ENCODE data around the gene CRYAA. TPM values are rescaled to one million over a fixed set of nuclear protein-coding genes. Genes with fewer than 3 reads are reported as not detected.
"Not testable (repeated sequence)": the region's sequence is repeated elsewhere in the genome, so short reads cannot be mapped to it uniquely, and the experiment has no call there.

The CRYAA gene
- total RNA-seq, result 10 to 100 TPM in 2 of 6 experiments, under 1 TPM in 2, not detected in 2; 0.80 to 17.2 (median 5.7) TPM
- long read RNA-seq, partial matches to known transcripts, result 0 of 3 reads
- long read RNA-seq, other reads (novel, unspliced or antisense), result 1 of 3 reads

DNA sequence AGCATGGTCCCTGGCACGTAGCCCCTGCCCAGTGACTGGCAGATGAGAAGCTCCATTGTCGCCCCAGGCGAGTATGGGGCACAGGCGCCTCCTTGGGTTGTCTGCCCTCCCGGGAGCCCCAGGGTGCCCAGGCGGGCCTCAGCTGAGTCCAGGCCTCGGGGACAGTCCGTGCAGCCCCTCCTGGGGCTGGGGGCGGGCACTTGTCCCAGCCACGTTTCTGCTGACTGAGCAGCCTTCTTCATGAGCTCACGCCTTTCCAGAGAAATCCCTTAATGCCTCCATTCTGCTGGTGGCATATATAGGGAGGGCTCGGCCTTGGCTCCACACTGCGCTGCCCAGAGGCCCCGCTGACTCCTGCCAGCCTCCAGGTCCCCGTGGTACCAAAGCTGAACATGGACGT is at the start of gene CRYAA:
CRYAA (plus strand) TSS at position 301 of the 400 bp plus-strand sequence; CDS start at position 393, 92 bp downstream.
- H3K4me3 ChIP-seq; H3K27ac ChIP-seq; DNase-seq; ATAC-seq; H3K36me3 ChIP-seq; H3K9me3 ChIP-seq; intact Hi-C loops (cut with DNase I); H3K27me3 ChIP-seq; H3K4me1 ChIP-seq: not testable (repeated sequence)
- no CpG with 5 or more reads among the region's 16 CpGs for WGBS (ENCODE audit: insufficient coverage, low coverage, low lambda C conversion rate, missing lambda C conversion rate)

DNA sequence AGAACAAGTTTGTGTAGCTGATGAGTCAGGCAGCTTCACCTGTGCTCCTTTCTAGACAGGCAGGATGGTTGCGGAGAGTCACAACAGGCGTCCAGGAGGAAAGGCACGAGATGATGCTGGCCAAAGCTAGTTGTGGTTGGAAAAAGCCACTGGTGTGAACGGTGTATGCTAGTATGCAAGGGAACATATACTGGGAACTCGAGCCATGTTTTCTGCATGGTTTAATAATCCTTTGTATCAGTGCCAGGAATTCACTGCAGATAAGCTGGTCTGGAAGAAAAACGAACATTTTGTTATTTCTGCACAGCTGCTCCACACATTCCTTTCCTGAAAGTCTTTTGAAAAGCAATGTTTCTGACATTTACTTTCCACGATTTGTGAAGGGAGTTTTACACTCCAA is 38.7 kb upstream of the CRYAA start:
- WGBS (ENCODE audit: insufficient coverage, low coverage, low lambda C conversion rate, missing lambda C conversion rate), result no CpG with 5 or more reads among the region's 7 CpGs
- DNase-seq; ATAC-seq; H3K4me3 ChIP-seq; intact Hi-C loops (cut with DNase I); H3K4me1 ChIP-seq; H3K27me3 ChIP-seq; H3K9me3 ChIP-seq; H3K27ac ChIP-seq; H3K36me3 ChIP-seq: not testable (repeated sequence)

- H3K9me3 ChIP-seq; DNase-seq; H3K36me3 ChIP-seq; H3K27ac ChIP-seq; H3K4me3 ChIP-seq; H3K4me1 ChIP-seq; intact Hi-C loops (cut with DNase I); H3K27me3 ChIP-seq; ATAC-seq: not testable (repeated sequence)
- whole genome bisulfite sequencing (ENCODE audit: insufficient coverage, low coverage, low lambda C conversion rate, missing lambda C conversion rate), result no CpG with 5 or more reads among the region's 10 CpGs
These were observed 34.3 kb upstream of the CRYAA start for GRCh38 chr21:43134520-43134919.

DNA sequence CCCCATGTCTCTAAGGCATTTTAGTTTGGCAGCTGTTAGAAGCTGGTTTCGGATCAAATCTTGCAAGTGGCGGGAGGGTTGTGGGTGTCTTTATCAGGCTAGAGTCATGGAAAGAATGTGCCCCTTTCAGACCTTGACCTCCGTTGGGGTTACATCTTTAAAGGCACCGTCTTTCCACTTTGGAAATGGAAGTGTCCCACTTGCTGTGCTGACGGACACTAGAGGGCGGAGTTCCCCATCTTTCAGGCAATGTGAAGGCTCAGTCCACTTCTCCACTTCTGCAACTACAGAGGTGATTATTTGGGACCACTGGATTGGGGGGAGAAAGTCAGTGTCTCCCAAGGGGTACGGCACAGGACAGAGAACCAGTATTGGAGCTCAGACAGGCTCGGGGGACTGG is 29.9 kb upstream of the CRYAA start:
- H3K4me3 ChIP-seq; H3K27ac ChIP-seq; intact Hi-C loops (cut with DNase I); DNase-seq; H3K4me1 ChIP-seq; H3K36me3 ChIP-seq; H3K9me3 ChIP-seq; H3K27me3 ChIP-seq: not testable (repeated sequence)
- ATAC-seq, result peak; percentile 74 to 91 (median 82)
- no CpG with 5 or more reads among the region's 8 CpGs for WGBS (ENCODE audit: insufficient coverage, low coverage, low lambda C conversion rate, missing lambda C conversion rate)
- TF ChIP-seq, protein P1, sequence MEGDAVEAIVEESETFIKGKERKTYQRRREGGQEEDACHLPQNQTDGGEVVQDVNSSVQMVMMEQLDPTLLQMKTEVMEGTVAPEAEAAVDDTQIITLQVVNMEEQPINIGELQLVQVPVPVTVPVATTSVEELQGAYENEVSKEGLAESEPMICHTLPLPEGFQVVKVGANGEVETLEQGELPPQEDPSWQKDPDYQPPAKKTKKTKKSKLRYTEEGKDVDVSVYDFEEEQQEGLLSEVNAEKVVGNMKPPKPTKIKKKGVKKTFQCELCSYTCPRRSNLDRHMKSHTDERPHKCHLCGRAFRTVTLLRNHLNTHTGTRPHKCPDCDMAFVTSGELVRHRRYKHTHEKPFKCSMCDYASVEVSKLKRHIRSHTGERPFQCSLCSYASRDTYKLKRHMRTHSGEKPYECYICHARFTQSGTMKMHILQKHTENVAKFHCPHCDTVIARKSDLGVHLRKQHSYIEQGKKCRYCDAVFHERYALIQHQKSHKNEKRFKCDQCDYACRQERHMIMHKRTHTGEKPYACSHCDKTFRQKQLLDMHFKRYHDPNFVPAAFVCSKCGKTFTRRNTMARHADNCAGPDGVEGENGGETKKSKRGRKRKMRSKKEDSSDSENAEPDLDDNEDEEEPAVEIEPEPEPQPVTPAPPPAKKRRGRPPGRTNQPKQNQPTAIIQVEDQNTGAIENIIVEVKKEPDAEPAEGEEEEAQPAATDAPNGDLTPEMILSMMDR (IDR thresholded peaks at IDR 0.05), result peak in 1 of 4 donors; percentile 12

DNA sequence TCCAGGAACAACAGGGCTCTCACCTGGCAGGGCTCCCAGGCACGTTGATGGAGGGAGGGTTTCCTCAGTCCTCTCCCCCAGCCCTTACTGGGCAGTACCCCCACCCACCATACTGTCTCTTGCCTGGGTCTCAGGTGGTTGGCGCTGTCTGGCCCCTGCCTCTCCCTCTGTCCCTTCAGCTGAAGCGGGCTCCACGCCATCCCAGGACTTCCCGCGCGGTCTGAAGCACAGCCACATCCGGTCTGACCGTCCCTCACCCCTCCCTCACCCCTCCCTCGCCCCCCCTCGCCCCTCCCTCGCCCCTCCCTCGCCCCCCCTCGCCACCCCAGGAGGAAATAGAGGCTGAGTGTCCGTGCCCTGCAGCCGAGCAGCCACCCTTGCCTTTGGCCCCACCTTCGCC is 27.4 kb upstream of the CRYAA start:
- H3K36me3 ChIP-seq; H3K27me3 ChIP-seq; intact Hi-C loops (cut with DNase I); ATAC-seq; H3K4me3 ChIP-seq; H3K27ac ChIP-seq; DNase-seq; H3K4me1 ChIP-seq; H3K9me3 ChIP-seq: not testable (repeated sequence)
- WGBS (ENCODE audit: insufficient coverage, low coverage, low lambda C conversion rate, missing lambda C conversion rate), result no CpG with 5 or more reads among the region's 17 CpGs

- H3K27me3 ChIP-seq; H3K4me3 ChIP-seq; H3K36me3 ChIP-seq; H3K27ac ChIP-seq; intact Hi-C loops (cut with DNase I); H3K9me3 ChIP-seq; DNase-seq; H3K4me1 ChIP-seq: not testable (repeated sequence)
- peak in 3 of 4 donors; percentile 50 to 82 (median 75) for ATAC-seq
- no CpG with 5 or more reads among the region's 12 CpGs for WGBS (ENCODE audit: insufficient coverage, low coverage, low lambda C conversion rate, missing lambda C conversion rate)
These were observed 22.2 kb upstream of the CRYAA start for GRCh38 chr21:43146637-43147036.

DNA sequence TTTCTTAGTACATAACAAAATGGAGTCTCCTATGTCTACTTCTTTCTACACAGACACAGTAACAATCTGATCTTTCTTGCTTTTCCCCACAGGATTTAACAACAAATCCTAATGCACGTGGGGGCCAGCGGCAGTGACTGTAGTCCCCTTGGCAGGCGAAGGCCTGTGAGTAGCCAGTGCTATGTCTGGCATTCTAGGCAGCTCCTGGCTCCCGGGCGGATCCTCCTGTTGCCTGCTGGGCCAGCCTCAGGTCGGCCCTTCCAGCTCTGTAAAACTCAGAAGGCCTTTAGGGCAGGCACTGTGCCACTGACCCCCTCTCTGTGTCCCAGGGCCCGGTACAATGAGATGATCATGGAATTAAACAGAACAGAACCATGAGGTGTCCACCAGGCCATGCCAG is 20.8 kb upstream of the CRYAA start:
- WGBS (ENCODE audit: insufficient coverage, low coverage, low lambda C conversion rate, missing lambda C conversion rate), result no CpG with 5 or more reads among the region's 7 CpGs
- DNase-seq; H3K27me3 ChIP-seq; H3K4me1 ChIP-seq; H3K27ac ChIP-seq; H3K4me3 ChIP-seq; H3K9me3 ChIP-seq; H3K36me3 ChIP-seq; ATAC-seq; intact Hi-C loops (cut with DNase I): not testable (repeated sequence)

DNA sequence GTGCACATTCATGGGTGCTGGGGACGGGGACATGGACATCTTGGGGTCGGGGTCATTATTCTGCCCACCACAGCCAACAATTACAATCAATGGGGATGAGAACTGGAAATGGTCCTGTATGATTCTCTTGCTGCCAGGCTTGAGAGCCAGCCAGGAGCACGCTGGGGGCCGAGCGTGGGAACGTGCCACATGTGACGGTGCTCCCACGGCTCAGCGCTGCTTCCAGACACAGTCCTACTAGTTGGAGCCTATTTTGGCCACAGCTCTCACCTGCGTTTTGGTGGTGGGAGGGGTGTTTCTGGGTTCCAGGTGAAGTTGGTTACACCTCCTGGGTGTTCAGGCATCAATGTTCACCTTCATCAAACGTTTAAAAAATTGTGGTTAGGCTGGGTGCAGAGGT is 19.5 kb upstream of the CRYAA start:
- H3K4me3 ChIP-seq; ATAC-seq; H3K4me1 ChIP-seq; H3K9me3 ChIP-seq; DNase-seq; H3K27me3 ChIP-seq; H3K27ac ChIP-seq; H3K36me3 ChIP-seq; intact Hi-C loops (cut with DNase I): not testable (repeated sequence)
- WGBS (ENCODE audit: insufficient coverage, low coverage, low lambda C conversion rate, missing lambda C conversion rate), result no CpG with 5 or more reads among the region's 11 CpGs

GRCh38 chr21:43153601-43154000 is 15.2 kb upstream of the CRYAA start:
- intact Hi-C loops (cut with DNase I); H3K4me1 ChIP-seq; H3K4me3 ChIP-seq; H3K9me3 ChIP-seq; DNase-seq; H3K27ac ChIP-seq; H3K27me3 ChIP-seq; H3K36me3 ChIP-seq: not testable (repeated sequence)
- ATAC-seq, result peak in 3 of 4 donors; percentile 26 to 85 (median 32)
- no CpG with 5 or more reads among the region's 33 CpGs for WGBS (ENCODE audit: insufficient coverage, low coverage, low lambda C conversion rate, missing lambda C conversion rate)

GRCh38 chr21:43159279-43160175 is 9.3 kb upstream of the CRYAA start:
- ATAC-seq; H3K27ac ChIP-seq; H3K36me3 ChIP-seq; H3K9me3 ChIP-seq; H3K4me3 ChIP-seq; DNase-seq; H3K4me1 ChIP-seq; intact Hi-C loops (cut with DNase I); H3K27me3 ChIP-seq: not testable (repeated sequence)
- no CpG with 5 or more reads among the region's 31 CpGs for WGBS (ENCODE audit: insufficient coverage, low coverage, low lambda C conversion rate, missing lambda C conversion rate)
